ENCODE measurements around the gene IDI2.

IDI2 gene

DNA sequence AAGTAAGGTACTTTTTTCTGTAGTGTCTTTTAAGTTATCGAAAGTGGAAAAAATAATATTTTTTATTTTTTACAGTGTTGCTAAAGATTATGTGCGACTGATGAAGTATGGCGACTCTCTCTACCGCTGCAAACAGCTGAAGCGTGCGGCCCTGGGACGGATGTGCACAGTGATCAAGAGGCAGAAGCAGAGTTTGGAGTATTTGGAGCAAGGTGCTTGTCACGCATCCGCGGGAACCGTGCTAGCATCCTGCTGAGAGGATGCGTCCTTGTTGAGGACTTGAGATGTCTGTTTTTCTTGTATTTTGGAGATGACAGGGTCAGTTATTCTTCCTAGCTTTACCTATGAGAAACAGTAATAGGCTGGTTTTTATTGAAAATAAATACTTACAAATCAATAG lies 29.6 kb downstream of the IDI2 start:
- H3K36me3 ChIP-seq (ENCODE audit: control insufficient read depth, insufficient read depth, low read length) = no peaks in the 10 kb centered on the region
- H3K9me3 ChIP-seq (ENCODE audit: control insufficient read depth, low read length) = no peaks in the 10 kb centered on the region
- TF ChIP-seq, protein P1, sequence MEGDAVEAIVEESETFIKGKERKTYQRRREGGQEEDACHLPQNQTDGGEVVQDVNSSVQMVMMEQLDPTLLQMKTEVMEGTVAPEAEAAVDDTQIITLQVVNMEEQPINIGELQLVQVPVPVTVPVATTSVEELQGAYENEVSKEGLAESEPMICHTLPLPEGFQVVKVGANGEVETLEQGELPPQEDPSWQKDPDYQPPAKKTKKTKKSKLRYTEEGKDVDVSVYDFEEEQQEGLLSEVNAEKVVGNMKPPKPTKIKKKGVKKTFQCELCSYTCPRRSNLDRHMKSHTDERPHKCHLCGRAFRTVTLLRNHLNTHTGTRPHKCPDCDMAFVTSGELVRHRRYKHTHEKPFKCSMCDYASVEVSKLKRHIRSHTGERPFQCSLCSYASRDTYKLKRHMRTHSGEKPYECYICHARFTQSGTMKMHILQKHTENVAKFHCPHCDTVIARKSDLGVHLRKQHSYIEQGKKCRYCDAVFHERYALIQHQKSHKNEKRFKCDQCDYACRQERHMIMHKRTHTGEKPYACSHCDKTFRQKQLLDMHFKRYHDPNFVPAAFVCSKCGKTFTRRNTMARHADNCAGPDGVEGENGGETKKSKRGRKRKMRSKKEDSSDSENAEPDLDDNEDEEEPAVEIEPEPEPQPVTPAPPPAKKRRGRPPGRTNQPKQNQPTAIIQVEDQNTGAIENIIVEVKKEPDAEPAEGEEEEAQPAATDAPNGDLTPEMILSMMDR (IDR thresholded peaks at IDR 0.05) = no peak
- no peak overlapping the region for H3K4me3 ChIP-seq (ENCODE audit: low read depth, low read length)
- H3K4me1 ChIP-seq = no peaks in the 10 kb centered on the region
- H3K79me2 ChIP-seq = peaks cover 2% of the 10 kb centered on the region
- no peak overlapping the region for H3K9ac ChIP-seq
- H2AFZ ChIP-seq = no peak overlapping the region
- no peak overlapping the region for H3K27ac ChIP-seq
- H3K4me2 ChIP-seq (ENCODE audit: low read length) = no peak overlapping the region
- H3K27me3 ChIP-seq (ENCODE audit: control insufficient read depth, insufficient read depth, low read length) = no peaks in the 10 kb centered on the region

DNA sequence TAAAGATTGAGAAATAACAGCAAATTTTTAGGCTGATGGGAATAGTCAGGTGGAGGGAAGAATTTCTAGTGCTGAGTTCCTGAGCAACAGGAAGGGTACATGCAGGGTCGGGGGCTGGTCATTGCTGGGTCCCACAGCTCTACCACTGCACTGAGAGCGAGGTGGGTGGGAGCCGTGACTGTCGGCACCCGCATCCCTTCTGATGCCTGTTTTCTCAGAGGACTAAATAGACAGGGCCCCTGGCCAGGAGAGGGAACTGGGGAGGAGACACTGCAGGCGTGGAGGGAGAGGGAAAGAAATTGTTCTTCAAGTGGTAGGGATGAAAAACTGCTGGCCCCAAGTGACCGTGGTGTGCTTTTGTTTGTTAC lies 30.1 kb downstream of the IDI2 start:
- Histone ChIP-seq H3K9ac (no peak overlapping the region), H3K4me2 (ENCODE audit: low read length) (no peak overlapping the region), H3K4me3 (ENCODE audit: low read depth, low read length) (no peak overlapping the region), H3K27ac (no peak overlapping the region), H3K36me3 (ENCODE audit: control insufficient read depth, insufficient read depth, low read length) (no peaks in the 10 kb centered on the region), H3K27me3 (ENCODE audit: control insufficient read depth, insufficient read depth, low read length) (no peaks in the 10 kb centered on the region), H3K4me1 (no peaks in the 10 kb centered on the region), H3K79me2 (peaks cover 3% of the 10 kb centered on the region), H2AFZ (no peak overlapping the region), H3K9me3 (ENCODE audit: control insufficient read depth, low read length) (no peaks in the 10 kb centered on the region)
- TF ChIP-seq, protein P1 (IDR thresholded peaks at IDR 0.05) = no peak

DNA sequence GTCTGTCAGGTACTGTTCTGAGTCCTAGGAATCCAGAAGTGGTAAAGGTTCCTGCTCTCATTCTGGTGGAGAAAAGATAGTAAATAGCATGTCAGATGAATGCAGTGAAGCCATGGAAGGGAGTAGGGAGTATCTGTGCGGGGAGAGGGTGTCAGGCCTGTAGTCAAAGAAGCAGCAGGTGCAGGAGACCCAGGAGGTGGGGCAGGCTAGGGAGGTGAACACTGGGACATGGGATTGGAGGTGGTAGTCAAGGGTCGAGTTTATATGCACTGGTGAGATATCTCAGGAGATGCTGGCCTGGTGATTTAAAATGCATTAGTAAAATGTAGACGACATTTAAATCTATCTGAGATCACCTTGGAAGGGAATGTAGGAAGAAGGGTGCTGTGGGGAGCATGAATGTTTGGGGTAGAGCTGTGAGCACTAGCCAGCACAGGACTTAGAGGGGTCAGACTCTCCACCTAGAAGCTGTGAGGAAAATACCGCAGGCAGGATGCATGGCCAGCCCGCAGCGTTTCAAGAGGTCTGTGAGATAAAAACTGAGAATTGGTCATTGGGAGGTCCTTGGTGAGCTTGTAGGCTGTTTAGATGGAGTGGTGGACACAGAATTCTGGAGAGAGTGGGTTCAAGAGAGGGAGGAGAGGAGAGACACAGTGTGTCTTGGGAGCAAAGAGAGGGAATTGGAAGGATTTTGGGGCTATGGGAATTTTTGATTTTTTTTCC lies 30.7 kb downstream of the IDI2 start:
- Histone ChIP-seq H3K27ac (no peak overlapping the region), H3K79me2 (peaks cover 6% of the 10 kb centered on the region), H3K27me3 (ENCODE audit: control insufficient read depth, insufficient read depth, low read length) (no peaks in the 10 kb centered on the region), H3K9me3 (ENCODE audit: control insufficient read depth, low read length) (no peaks in the 10 kb centered on the region), H3K4me2 (ENCODE audit: low read length) (no peak overlapping the region), H2AFZ (no peak overlapping the region), H3K4me1 (no peaks in the 10 kb centered on the region), H3K4me3 (ENCODE audit: low read depth, low read length) (no peak overlapping the region), H3K9ac (no peak overlapping the region), H3K36me3 (ENCODE audit: control insufficient read depth, insufficient read depth, low read length) (no peaks in the 10 kb centered on the region)
- TF ChIP-seq, protein P1 (IDR thresholded peaks at IDR 0.05) = no peak

DNA sequence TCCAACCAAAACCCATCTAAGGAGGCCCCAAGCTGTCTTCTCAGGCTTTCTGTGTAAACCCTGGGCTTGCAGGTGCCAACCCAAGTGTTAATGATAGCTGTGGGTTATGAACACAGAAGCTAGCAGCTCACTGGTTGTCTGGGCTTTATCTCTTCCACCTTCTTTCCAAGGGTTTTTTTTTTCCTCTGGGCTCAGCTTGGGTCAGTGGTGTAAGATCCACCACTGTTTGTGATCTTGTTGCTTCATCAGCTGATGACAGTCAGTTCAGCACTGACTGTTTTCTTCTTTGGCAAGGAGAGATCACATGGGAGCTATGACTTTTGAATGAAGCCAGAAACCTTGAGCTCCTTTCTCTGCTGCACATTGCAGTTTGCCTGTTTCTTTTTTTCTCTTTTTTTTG lies 32.8 kb downstream of the IDI2 start:
- H3K9me3 ChIP-seq (ENCODE audit: control insufficient read depth, low read length) = no peaks in the 10 kb centered on the region
- no peak overlapping the region for H3K4me3 ChIP-seq (ENCODE audit: low read depth, low read length)
- no peaks in the 10 kb centered on the region for H3K36me3 ChIP-seq (ENCODE audit: control insufficient read depth, insufficient read depth, low read length)
- no peak overlapping the region for H3K4me2 ChIP-seq (ENCODE audit: low read length)
- TF ChIP-seq, protein P1 (IDR thresholded peaks at IDR 0.05) = no peak
- no peak overlapping the region for H2AFZ ChIP-seq
- no peak overlapping the region for H3K27ac ChIP-seq
- no peak overlapping the region for H3K9ac ChIP-seq
- peaks cover 7% of the 10 kb centered on the region for H3K4me1 ChIP-seq
- no peaks in the 10 kb centered on the region for H3K27me3 ChIP-seq (ENCODE audit: control insufficient read depth, insufficient read depth, low read length)
- H3K79me2 ChIP-seq = peaks cover 23% of the 10 kb centered on the region

DNA sequence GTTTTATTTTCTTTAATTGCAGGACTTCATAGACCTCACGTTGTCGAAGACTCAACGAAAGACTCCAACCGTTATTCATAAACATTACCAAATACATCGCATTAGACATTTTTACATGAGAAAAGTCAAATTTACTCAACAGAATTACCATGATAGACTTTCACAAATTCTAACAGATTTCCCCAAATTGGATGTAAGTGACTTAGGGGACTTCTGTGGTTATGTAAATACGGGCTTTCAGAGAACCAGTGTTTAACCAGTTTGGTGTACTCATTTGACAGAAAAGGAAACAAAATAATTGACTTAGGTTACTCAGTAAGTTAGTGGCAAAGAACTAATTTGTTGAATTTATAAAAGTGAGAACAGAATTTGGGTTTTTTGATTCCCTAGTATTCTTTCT lies 33.2 kb downstream of the IDI2 start:
- H3K4me1 ChIP-seq = peaks cover 7% of the 10 kb centered on the region
- H3K9ac ChIP-seq = no peak overlapping the region
- no peak overlapping the region for H3K27ac ChIP-seq
- no peak overlapping the region for H2AFZ ChIP-seq
- no peak overlapping the region for H3K4me2 ChIP-seq (ENCODE audit: low read length)
- TF ChIP-seq, protein P1 (IDR thresholded peaks at IDR 0.05) = no peak
- no peaks in the 10 kb centered on the region for H3K36me3 ChIP-seq (ENCODE audit: control insufficient read depth, insufficient read depth, low read length)
- no peaks in the 10 kb centered on the region for H3K27me3 ChIP-seq (ENCODE audit: control insufficient read depth, insufficient read depth, low read length)
- no peak overlapping the region for H3K4me3 ChIP-seq (ENCODE audit: low read depth, low read length)
- peaks cover 25% of the 10 kb centered on the region for H3K79me2 ChIP-seq
- H3K9me3 ChIP-seq (ENCODE audit: control insufficient read depth, low read length) = no peaks in the 10 kb centered on the region
